HG03571 (cell line): Measurements from ENCODE around the gene ZDHHC14.
"Not testable (repeated sequence)": the region's sequence is repeated elsewhere in the genome, so short reads cannot be mapped to it uniquely, and the experiment has no call there.

ENCODE experiments used
- ATAC-seq: cut with Tn5 transposase; IDR thresholded peaks from one replicate; pipeline ENCODE4 v1.9.1; 2021; ENCODE audit not compliant: unreplicated experiment

Gene ZDHHC14

DNA sequence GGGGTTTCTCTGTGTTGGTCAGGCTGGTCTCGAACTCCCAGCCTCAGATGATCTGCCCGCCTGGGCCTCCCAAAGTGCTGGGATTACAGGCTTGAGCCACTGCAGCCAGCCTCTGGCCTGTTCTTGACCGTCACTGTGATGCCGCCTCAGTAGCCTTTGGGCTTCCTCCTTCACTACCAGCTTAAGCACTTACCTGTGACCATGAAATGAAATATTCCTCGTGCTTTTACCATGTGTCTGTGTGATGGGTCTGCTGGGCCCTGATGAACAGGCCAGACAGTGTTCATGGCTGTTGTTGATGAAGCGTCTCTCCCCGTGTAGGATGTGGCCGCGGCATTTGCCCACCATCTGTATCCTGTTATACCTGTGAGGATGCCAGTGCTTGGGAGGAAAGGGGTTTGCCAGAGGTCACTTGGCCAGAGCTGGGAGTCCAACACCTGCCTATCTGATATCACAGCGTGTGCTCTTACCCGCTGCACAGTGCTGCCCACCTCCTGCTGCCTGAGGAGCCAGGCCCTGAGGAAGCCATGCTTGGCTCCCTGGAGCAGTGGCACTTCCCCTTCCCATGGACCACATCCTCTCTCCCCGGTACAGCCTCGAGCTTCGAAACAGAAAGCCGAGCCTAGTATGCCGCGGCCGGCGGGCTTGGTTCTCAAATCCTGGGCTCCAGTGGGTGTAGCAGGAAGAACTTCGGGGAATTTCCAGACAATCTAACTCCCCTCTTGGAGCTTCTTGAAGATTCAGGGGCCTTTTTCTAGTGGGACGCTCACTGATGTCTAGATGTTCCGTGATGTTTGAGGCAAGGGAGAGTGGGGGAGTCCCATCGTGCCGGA, 167.9 kb downstream of the ZDHHC14 start:
- ATAC-seq = peak; percentile 83

DNA sequence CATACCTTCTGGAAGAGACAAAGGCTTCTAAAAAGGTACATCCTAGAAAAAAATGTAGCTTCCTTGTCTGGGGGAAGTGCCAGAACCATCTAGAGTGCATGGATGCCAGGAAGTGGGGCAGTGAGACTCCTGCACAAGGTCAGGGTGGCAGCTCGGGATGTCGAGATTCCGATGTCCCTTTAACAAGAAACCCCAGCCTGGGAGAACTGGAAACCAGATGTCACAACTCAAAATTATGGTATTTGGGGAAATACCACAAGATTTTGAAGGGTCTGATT, 168.4 kb downstream of the ZDHHC14 start:
- no peak for ATAC-seq

DNA sequence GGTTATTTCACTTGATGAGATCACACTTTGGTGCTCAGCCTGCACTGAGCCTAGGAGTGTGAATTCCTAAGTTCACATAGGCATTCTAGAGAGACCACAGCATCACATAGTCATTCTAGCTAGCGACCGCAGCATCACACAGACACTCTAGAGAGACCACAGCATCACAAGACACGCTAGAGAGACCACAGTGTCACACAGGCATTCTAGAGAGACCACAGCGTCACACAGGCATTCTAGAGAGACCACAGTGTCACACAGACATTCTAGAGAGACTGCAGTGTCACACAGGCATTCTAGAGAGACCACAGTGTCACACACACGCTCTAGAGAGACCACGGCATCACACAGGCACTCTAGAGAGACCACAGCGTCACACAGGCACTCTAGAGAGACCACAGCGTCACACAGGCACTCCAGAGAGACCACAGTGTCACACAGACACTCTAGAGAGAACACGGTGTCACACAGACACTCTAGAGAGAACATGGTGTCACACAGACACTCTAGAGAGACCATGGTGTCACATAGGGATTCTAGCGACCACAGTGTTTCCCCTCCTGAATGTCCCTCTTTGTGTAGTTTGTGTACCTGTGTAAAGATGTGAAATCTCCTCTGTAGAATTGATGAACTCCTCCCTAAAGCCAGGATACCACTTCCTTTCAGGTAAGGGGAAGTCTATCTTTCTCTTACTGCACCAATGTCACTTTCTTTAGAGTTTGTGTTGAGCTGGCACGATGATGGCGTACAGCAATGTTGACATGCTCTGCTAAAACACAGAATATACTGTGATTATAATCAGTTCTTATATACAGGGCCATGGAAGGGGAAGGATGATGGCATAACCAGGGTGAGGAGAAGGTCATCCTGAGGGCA, 169.4 kb downstream of the ZDHHC14 start:
- no peak for ATAC-seq

DNA sequence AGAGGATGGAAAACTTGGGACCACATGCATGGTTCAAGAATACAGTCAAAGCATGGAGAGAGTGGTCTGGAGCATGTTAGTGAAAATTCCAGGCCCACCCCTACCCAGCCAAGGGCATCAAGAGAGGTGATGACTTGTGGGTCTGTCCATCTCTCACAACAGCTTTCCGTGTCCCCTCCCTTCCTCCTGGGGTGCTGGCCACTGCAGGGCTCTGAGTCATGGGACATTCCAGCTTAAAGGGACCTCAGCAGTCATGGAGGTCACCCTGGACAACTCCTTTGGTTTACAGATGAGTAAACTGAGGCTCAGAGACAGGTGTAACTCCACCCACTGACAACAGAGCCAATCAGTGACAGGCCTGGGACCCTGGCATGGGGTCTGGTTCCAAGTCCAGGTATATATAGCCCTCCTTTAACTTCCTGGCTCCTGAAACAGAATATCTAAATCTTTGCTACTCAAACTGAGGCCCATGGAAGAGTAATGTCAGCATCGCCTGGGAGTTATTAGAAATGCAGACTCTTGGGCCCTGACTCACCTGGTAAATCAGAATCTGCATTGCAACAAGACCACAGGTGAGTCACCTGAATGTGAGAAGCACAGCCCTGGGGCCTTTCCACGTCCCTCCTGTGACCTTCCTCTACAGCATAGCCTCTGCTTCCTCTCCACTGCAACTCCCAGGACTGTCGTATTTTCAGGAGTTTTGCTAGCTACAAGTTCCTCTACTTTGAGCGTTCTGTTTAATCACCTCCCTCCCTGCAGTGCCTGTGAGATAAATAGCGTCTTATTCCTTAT, 170.2 kb downstream of the ZDHHC14 start:
- no peak for ATAC-seq

DNA sequence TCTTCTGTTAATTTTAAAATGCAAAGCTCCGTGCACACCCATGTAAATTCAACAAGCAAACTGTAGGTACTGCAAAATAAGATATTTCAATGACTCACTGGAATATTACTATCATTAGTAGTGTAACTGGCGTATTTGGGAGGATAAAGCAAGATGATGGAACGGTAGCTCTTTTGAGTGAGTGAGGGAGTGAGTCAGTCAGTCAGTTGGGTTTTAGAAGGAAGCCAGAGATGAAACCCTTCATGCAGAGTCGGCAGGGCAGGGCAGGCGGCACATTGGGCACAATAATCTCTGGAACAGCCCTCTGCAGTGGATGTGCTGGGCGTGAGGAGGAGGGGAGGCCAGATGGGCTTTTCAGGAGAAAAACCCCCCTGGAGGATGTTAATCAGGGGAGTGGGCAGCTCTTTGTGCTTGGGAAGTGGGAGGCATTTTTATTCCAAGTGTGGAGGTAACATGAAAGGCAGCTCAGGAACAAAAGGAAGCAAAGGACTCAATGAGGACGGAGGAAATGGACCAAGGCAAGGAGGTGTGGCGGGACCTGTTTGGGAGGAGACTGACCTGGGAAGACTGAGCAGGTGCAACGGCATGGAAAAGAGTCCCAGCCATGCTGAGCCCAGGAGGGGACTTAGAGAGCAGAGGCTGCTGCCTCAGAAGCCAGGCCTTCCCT, 171.2 kb downstream of the ZDHHC14 start:
- ATAC-seq = no peak

DNA sequence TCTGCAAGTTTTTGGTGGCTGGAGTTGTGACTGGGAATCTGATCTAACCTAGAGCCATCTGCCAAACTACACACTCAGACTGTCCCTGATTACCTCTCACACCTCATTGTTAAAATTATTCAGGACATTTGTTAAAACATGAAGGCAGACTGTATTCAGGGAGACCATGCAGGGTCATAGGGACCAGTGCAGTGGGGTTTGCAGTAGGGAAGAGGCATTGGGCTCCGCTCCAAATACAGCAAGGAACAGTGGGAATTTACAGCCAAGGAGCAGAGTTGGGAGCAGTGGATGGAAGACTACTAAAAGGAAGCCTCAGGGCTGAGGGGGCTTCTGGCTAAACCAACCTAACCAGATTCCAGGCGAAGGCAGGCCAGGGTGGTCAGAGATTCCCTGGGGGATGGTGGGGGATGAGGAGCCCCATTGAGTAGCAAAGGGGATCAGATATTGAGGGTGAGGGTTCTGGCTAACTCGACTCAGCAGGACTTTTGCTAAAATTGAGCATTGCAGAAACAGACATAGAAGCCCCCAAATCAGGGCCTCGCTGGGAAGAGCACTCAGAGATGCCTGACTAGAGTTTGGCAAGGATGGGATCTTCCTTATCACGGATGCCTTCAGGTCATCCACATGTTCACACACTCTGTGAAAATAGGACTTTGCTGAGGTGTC, 172.0 kb downstream of the ZDHHC14 start:
- no peak for ATAC-seq

DNA sequence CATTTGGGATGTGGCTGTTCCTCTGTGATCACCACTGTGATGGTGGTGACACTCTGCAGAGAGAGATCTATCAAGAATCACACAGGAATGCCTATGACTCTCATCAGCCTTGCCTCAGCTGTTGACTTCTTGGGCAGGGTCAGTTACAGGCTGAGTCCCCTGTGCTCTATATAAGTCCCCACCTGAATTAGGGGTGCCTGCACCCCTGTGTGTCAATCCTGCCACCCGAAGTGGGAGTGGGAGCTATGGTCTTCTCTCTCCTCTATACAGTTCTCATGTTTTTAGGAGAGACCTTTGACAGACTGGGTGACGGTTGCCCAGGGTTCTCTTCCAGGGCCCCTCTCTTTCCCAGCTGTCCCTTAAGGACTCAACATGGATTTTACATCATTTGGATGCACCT, 173.8 kb downstream of the ZDHHC14 start:
- ATAC-seq = no peak

DNA sequence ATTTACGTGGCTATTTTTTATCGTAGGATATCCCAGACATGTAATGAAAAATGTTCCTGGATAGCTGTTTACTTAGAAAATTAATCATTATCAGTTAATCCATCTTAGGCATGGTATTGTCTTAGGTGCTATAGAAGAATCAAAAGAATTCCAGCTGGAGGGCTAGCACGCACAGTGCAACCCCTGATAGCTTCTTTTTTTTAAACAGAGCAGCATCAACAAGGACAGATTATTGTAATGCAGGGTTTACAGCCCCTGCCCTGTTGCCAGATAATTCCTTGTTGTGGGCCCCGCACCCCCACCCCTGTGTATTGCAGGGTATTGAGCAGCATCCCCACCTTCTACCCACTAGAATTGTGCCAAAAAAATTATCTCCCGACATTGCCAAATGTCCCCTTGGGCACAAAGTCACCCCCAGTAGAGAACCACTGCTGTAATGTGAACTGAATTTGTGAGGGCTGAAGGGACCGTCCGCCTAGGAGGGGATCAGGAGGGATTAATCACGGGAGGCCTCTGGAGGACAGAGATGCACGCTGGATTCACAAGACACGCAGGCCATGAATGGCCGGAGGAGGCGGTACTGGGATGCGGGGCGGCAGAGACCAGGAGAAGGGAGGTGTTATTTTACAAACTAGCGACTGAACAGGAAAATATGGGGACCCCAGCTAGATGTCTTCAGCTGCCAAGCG, 174.6 kb downstream of the ZDHHC14 start:
- ATAC-seq = no peak

DNA sequence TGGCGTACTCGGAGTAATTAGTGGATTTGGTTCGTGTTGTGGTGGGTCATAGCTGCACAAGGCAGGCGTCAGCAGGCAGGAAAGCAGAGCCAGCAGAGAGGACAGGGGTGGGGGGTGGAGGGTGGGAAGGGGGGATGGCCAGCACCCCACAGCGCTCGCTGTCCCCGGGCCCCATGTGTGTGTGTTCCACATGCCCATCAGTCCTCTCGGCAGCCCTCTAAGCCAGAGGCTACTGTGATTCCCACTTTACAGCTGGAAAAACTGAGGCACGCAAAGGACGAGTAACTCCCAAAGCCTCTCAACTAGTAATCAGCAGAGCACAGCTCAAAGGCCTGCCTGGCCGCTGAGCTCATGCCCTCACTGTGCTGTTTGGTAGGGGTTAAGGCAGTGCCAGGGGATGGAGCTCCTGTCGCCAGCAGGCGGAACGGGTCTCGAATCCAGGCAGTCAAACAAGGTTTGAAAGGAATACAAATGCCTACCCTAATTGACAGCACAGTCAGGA, 175.2 kb downstream of the ZDHHC14 start:
- ATAC-seq = no peak

DNA sequence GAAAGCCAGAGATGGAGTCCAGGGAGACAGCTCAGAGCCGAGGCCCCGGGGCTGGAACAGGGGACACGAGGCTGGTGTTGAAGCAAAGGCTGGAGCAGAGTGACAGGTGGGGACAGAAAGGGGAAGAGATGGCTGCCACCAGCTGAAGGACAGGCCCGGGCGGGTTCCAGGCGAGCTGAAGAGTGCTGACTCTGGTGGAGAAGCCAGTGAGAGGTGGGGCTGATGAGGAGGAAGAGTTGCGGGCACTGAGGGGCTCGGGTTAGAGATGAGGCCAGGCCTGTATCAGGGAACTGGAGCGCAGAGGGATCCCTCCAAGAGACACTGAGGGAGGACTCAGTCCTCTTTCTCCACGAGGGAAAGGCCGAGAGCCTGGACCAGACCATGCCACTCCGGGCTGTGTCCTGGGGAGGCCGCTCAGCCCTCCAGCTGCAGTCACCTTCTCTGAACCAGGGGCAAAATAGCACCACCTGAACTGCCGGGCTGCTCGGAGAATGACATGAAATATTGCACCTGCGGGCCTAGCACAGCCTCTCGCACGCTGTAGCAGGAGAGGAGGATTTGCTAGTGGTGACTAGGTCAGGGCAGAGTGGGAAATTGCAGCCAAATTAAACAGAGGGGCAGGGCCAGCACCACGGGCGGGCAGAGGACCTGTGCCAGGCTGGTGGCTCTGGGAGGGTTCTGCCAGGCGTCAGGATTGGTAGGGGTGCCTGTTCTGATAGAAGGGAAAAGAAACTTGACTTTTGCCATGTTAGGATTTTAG, 175.9 kb downstream of the ZDHHC14 start:
- no peak for ATAC-seq

DNA sequence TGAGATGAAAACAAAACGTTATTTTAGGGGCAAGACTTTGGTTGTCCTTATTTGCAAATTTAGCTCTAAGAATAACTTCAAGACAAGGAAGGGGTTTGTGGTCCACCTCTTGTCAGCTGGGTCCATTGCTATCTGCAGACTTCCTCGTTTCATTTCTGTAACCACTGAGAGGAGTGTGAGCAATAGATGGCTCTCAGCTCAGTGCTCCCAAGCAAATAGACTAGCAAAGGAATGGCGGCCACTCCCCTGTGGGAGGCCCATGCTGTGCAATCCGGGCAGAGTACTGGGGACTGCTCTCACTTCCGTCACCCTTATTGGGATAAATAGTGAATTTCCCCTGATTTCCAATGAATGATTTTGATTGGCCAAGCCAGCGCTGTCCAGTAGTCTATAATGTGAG, 176.6 kb downstream of the ZDHHC14 start:
- ATAC-seq = peak; percentile 46

DNA sequence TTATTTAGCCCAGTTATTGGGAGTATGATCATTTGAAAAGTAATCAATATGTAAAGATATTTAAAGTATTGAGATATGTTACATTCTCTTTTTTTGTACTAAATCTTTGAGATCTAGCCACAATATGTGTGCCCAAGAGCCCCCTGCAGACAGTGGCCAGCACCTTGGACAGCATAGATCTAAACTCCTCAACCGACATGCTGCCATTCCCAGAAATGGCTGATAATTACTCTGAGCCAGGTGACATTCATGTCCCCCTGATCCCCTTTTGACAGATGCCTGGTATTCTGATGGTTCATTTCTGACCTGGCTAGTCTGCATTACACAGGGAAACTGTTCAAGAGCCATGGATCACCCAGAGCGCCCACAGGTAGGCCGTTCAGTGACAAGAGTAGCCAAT, 177.1 kb downstream of the ZDHHC14 start:
- no peak for ATAC-seq

DNA sequence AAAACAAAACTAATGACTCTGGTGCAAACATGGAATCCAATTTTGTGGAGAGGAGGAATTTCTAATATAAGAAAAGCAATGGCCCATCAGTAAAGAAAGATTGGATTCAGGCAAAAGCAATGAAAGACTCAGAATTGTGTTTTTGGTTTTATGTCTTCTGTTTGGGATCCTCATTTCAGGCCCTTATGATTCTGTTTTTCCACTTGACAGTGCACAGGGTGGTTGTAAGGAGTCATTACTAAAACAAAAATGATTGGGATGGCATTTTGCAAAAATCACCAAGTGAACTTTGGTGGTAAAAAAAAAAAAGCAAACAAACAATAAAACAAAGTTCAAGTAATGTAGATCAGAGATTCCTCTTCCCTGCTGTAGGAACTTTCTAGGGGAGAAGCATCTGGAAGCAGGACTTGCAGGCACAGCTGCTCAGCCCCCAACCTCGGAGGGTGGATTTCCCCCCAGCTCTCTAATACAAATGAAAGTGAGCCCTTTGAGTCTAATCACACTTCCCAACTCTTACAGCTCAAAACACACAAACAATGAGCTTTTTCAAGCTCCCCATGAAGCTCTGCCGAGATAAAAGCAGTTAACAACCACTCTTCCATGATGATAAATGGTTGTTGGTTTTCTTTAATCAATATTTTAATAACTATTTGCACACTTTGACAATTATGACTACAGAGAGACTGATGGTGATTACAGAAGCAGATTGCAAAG, 177.7 kb downstream of the ZDHHC14 start:
- ATAC-seq = no peak

DNA sequence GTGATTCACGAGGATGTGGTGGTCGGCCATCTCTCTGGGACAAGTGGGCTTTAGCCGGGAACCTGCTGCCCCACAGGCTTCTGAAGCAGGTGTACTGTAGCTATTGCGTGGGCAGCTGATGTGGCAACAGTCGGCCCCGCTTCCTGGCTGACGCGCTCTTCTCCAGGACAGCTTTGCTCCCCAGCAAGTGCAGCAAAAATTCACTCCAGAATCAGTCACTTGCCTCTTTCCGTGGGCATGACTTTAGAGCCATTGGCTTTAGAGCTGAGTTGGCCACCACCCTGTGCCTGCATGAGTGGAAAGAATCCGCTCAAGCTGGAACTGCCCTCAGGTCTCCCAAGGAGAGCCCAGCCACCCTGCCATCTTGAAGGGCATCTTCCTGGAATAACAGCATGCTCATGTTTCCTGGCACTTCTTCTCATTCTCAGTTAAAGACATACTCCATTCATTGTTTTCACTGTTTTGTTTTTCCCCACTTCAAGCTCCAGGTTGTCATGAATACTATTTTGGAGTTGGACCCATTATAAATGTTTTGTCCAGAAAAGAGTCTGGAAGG, 178.3 kb downstream of the ZDHHC14 start:
- no peak for ATAC-seq

DNA sequence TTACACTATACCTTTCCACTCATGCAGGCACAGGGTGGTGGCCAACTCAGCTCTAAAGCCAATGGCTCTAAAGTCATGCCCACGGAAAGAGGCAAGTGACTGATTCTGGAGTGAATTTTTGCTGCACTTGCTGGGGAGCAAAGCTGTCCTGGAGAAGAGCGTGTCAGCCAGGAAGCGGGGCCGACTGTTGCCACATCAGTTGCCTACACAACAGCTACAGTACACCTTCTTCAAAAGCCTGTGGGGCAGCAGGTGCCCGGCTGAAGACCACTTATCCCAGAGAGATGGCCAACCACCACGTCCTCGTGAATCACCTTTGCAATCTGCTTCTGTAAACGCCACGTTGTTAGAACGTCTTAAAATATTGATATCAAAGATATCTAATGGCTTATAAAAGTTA, 179.1 kb downstream of the ZDHHC14 start:
- not testable (repeated sequence) for ATAC-seq

DNA sequence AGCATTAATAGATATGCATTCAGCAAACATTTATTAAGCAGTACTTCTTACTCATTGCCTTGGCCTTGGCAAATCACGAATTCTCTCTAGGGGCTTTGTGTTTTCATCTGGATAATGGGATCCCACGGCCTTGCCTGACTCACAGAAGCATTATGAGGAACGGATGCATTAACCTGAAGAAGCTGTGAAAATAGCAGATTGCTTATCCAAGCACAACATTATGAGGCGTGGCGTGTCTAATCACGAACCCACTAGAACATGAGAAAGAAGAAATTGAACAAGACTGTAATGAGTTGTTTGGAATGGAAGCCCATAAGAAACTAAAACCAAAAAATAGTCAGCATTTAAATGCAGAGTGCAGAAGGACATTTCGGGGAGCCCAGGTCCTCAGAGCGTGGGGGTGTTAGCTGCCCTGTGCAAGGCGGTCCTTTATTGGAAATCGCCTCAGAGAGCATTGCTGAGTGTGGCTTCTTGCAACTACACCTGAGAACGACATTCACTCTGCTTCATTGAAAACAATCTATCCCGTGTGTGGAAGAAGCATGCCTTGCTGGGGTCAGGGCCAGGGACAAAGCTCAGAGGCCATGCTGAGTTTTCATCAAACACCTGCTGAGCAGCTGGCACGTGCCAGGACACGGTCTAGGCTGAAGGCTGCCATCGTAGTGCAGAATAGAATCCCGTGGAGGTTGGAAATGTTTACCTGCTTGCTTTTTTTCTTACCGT, 179.9 kb downstream of the ZDHHC14 start:
- ATAC-seq = no peak

DNA sequence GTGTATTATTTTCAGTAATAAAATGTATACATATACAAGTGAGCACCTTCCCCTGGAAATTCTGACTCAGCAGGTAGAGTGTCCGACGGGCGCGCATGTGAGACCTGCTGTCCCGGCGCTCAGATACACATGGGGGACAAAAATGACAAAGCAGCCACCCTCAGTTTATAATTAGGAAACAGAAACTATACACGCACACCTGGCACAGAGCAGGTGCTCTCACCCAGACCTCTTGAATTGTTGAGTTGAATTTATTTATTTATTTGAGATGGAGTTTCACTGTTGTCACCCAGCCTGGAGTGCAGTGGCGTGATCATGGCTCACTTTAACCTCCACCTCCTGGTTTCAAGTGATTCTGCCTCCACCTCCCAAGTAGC, 180.4 kb downstream of the ZDHHC14 start:
- ATAC-seq = peak; percentile 22
